ENCODE results near the gene DIDO1. TPM values are rescaled to one million over a fixed set of nuclear protein-coding genes. Genes with fewer than 3 reads are reported as not detected.

Gene DIDO1
- polyA plus RNA-seq, 1 of the 3 experiments (the other 2 are of a cell fraction): 14.7 TPM

DNA sequence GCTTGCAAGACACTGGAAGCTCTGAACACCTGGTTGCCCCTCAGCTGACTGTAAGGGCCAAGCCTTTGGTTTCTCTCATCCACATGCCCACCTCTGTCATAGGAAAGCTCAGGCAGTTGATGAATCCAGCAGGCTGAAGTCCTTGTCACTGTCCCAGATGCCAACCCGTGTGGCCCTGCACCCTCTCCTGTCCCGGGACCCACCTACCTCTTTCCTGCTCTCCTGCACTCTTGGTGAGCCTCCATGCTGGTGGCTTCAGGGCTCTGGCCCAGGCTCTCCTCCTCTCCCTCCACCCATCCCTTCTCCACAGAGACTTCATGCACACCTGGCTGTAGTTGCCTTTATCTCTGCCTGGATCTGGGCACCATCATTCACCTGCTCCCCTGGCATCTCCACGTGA lies 7.7 kb upstream of the DIDO1 start:
- no peak overlapping the region for H3K9ac ChIP-seq
- no peak overlapping the region for H3K4me2 ChIP-seq
- ChIA-PET POLR2A (no interaction called here), CTCF (interaction anchor here (1.0 to 5.7 kb wide), 5 partner anchors 8 to 59 kb away, joined by 3 to 50 read pairs (median 11); partner anchors contain the start of gene DIDO1)
- peaks cover 11 to 13% of the 10 kb centered on the region in 2 experiments; a peak in 3 of 4 replicates for H3K4me1 ChIP-seq (ENCODE audit: control insufficient read depth in 1 of 2, insufficient read depth in 2 of 2, low read depth in 1 of 2, low read length in 1 of 2)
- TF ChIP-seq SIN3A (IDR thresholded peaks at IDR 0.05; ENCODE audit: borderline replicate concordance, low read depth, low read length) (no peak), EP300 (IDR thresholded peaks at IDR 0.05; ENCODE audit: borderline replicate concordance in 1 of 2, low read depth in 1 of 2, low read length in 1 of 2) (no peak), POLR2AphosphoS5 (IDR thresholded peaks at IDR 0.05; ENCODE audit: low read depth, low read length) (no peak), RAD21 (IDR thresholded peaks at IDR 0.05; ENCODE audit: low read length) (no peak)
- TF ChIP-seq, protein P1, sequence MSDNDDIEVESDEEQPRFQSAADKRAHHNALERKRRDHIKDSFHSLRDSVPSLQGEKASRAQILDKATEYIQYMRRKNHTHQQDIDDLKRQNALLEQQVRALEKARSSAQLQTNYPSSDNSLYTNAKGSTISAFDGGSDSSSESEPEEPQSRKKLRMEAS (IDR thresholded peaks at IDR 0.05; ENCODE audit: low read depth): no peak
- TF ChIP-seq, protein P2, sequence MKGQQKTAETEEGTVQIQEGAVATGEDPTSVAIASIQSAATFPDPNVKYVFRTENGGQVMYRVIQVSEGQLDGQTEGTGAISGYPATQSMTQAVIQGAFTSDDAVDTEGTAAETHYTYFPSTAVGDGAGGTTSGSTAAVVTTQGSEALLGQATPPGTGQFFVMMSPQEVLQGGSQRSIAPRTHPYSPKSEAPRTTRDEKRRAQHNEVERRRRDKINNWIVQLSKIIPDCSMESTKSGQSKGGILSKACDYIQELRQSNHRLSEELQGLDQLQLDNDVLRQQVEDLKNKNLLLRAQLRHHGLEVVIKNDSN (IDR thresholded peaks at IDR 0.05; ENCODE audit: borderline replicate concordance, low read depth): no peak
- H3F3A ChIP-seq (replicated peaks; ENCODE audit: insufficient read depth): peaks cover 16% of the 10 kb centered on the region
- no peak overlapping the region for H3K4me3 ChIP-seq (ENCODE audit: low read depth in 2 of 2, low read length in 1 of 2)
- no peaks in the 10 kb centered on the region for H3K9me3 ChIP-seq
- no peak overlapping the region for H2AFZ ChIP-seq (ENCODE audit: low read depth)
- WGBS (ENCODE audit: low lambda C conversion rate): 73% methylated on average over 3 of the region's 3 CpGs
- H4K20me1 ChIP-seq (ENCODE audit: insufficient read depth): peaks cover 67% of the 10 kb centered on the region
- DNase-seq: no peak
- no peak overlapping the region for H3K27ac ChIP-seq (ENCODE audit: low read depth in 2 of 2, low read length in 1 of 2)
- H3K79me2 ChIP-seq (ENCODE audit: insufficient read depth): peaks cover 95% of the 10 kb centered on the region
- no peaks in the 10 kb centered on the region for H3K27me3 ChIP-seq (ENCODE audit: insufficient read depth)
- peaks cover 11 to 14% of the 10 kb centered on the region in 2 experiments for H3K36me3 ChIP-seq (replicated peaks in 1 of 2; ENCODE audit: control insufficient read depth in 1 of 2, insufficient read depth in 2 of 2, low read length in 1 of 2)
- no peaks in the 10 kb centered on the region for H3K9me2 ChIP-seq

DNA sequence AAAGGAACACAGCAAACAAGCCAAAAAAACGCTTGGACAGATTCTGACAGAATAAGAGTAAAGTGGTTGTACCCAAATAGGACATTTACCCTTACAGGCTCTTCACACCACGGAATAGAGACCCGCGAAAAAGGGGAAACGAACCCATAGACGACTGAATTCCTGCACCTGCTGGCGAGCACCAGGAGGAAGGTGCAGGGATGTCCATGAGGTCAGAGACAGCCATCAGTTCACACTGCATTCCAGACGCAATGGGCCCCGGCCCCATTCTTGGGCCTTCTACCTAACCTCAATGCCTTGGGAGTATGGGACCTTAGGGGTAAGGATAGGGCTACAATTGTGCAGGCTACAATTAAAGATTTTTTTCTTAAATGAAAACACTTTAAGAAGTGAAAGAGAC lies 5.2 kb upstream of the DIDO1 start:
- H3K9ac ChIP-seq: no peak overlapping the region
- DNase-seq: no peak
- no peak overlapping the region for H2AFZ ChIP-seq (ENCODE audit: low read depth)
- H4K20me1 ChIP-seq (ENCODE audit: insufficient read depth): peaks cover 64% of the 10 kb centered on the region
- H3K9me2 ChIP-seq: no peaks in the 10 kb centered on the region
- peaks cover 20% of the 10 kb centered on the region for H3F3A ChIP-seq (replicated peaks; ENCODE audit: insufficient read depth)
- H3K79me2 ChIP-seq (ENCODE audit: insufficient read depth): peaks cover 100% of the 10 kb centered on the region
- no peak overlapping the region for H3K4me3 ChIP-seq (ENCODE audit: low read depth in 2 of 2, low read length in 1 of 2)
- ChIA-PET POLR2A (no interaction called here), CTCF (no interaction called here)
- H3K36me3 ChIP-seq (replicated peaks in 1 of 2; ENCODE audit: control insufficient read depth in 1 of 2, insufficient read depth in 2 of 2, low read length in 1 of 2): peaks cover 13 to 14% of the 10 kb centered on the region in 2 experiments
- no peak overlapping the region for H3K27ac ChIP-seq (ENCODE audit: low read depth in 2 of 2, low read length in 1 of 2)
- 82% methylated on average over 9 of the region's 9 CpGs for WGBS (ENCODE audit: low lambda C conversion rate)
- H3K27me3 ChIP-seq (ENCODE audit: insufficient read depth): no peaks in the 10 kb centered on the region
- H3K9me3 ChIP-seq: no peaks in the 10 kb centered on the region
- peaks cover 11 to 18% of the 10 kb centered on the region in 2 experiments; a peak in 3 of 4 replicates for H3K4me1 ChIP-seq (ENCODE audit: control insufficient read depth in 1 of 2, insufficient read depth in 2 of 2, low read depth in 1 of 2, low read length in 1 of 2)
- no peak overlapping the region for H3K4me2 ChIP-seq
- TF ChIP-seq FOXM1 (IDR thresholded peaks at IDR 0.05; ENCODE audit: low read depth): no peak
- TF ChIP-seq, protein P3, sequence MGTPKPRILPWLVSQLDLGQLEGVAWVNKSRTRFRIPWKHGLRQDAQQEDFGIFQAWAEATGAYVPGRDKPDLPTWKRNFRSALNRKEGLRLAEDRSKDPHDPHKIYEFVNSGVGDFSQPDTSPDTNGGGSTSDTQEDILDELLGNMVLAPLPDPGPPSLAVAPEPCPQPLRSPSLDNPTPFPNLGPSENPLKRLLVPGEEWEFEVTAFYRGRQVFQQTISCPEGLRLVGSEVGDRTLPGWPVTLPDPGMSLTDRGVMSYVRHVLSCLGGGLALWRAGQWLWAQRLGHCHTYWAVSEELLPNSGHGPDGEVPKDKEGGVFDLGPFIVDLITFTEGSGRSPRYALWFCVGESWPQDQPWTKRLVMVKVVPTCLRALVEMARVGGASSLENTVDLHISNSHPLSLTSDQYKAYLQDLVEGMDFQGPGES (IDR thresholded peaks at IDR 0.05; ENCODE audit: low read depth, low read length): no peak
- TF ChIP-seq GABPA (IDR thresholded peaks at IDR 0.05; ENCODE audit: low read depth): no peak
- no peak for TF ChIP-seq POLR2AphosphoS5 (IDR thresholded peaks at IDR 0.05; ENCODE audit: low read depth, low read length)
- TF ChIP-seq FOSL2 (IDR thresholded peaks at IDR 0.05; ENCODE audit: borderline replicate concordance, low read depth): no peak
